NT2/D1 (cell line): ENCODE measurements around the gene CRADD.

Source experiments
- SUZ12 ChIP-seq: IDR thresholded peaks from 2 replicates; pipeline ENCODE4 v1.6.1; 2011; ENCODE audit not compliant: insufficient read length, insufficient read depth; ENCODE audit errors: extremely low read depth
- YY1 ChIP-seq: IDR thresholded peaks from 2 replicates; pipeline ENCODE4 v1.6.1; 2011; ENCODE audit not compliant: insufficient read length, insufficient read depth
- ZNF274 ChIP-seq: IDR thresholded peaks from 2 replicates; pipeline ENCODE4 v1.6.1; 2011; ENCODE audit warnings: mild to moderate bottlenecking, low read depth, low read length

- no peak for TF ChIP-seq ZNF274
- TF ChIP-seq SUZ12, result no peak
- no peak for TF ChIP-seq YY1
Observed at GRCh38 chr12:93803424-93803807, 126.2 kb downstream of the CRADD start.
